ENCODE data around the gene C1orf226.

C1orf226 gene

DNA sequence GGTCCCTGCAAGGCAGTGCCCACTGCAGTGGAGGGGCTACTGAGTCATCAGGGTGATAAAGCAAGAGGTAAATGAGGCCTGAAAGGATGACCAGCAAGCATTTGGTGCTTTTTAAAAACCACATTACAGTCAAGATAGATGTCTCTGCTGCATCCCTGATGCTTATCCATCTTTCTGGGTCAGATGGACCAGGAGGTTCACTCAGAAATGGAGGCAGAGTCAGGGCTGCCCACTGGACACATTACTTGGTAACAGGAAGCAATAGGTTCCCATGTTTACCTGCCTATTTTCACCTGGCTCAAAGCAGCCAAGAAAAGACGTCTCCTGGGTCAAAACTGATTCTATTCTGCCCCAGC lies 8.5 kb upstream of the C1orf226 start:
- TF ChIP-seq, protein P1, sequence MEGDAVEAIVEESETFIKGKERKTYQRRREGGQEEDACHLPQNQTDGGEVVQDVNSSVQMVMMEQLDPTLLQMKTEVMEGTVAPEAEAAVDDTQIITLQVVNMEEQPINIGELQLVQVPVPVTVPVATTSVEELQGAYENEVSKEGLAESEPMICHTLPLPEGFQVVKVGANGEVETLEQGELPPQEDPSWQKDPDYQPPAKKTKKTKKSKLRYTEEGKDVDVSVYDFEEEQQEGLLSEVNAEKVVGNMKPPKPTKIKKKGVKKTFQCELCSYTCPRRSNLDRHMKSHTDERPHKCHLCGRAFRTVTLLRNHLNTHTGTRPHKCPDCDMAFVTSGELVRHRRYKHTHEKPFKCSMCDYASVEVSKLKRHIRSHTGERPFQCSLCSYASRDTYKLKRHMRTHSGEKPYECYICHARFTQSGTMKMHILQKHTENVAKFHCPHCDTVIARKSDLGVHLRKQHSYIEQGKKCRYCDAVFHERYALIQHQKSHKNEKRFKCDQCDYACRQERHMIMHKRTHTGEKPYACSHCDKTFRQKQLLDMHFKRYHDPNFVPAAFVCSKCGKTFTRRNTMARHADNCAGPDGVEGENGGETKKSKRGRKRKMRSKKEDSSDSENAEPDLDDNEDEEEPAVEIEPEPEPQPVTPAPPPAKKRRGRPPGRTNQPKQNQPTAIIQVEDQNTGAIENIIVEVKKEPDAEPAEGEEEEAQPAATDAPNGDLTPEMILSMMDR (IDR thresholded peaks at IDR 0.05; ENCODE audit: insufficient read depth, low read length, poor library complexity, severe bottlenecking), result no peak
- TF ChIP-seq EZH2phosphoT487 (conservative IDR thresholded peaks at IDR 0.05; ENCODE audit: low read length), result no peak
- no peaks in the 10 kb centered on the region for H3K27me3 ChIP-seq (ENCODE audit: low read length)
- no peaks in the 10 kb centered on the region for H4K20me1 ChIP-seq (ENCODE audit: low read depth, low read length)
- H3K79me2 ChIP-seq (ENCODE audit: insufficient read depth, low read length), result no peaks in the 10 kb centered on the region
- no peak overlapping the region for H2AFZ ChIP-seq (ENCODE audit: low read depth, low read length, severe bottlenecking)
- H3K4me3 ChIP-seq (ENCODE audit: insufficient read depth, low read length, poor library complexity, severe bottlenecking), result no peak overlapping the region
- no peak overlapping the region for H3K4me2 ChIP-seq (ENCODE audit: low read depth, low read length, poor library complexity, severe bottlenecking)
- H3K36me3 ChIP-seq (ENCODE audit: low read length), result no peaks in the 10 kb centered on the region
- H3K9ac ChIP-seq (ENCODE audit: low read length), result no peak overlapping the region
- no peak overlapping the region for H3K27ac ChIP-seq (ENCODE audit: low read depth, low read length)
- no peaks in the 10 kb centered on the region for H3F3A ChIP-seq (ENCODE audit: insufficient read depth)
- H3K9me3 ChIP-seq (ENCODE audit: insufficient read depth, low read length), result no peaks in the 10 kb centered on the region
- H3K9me2 ChIP-seq (replicated peaks; ENCODE audit: insufficient read depth, low read length), result no peaks in the 10 kb centered on the region

DNA sequence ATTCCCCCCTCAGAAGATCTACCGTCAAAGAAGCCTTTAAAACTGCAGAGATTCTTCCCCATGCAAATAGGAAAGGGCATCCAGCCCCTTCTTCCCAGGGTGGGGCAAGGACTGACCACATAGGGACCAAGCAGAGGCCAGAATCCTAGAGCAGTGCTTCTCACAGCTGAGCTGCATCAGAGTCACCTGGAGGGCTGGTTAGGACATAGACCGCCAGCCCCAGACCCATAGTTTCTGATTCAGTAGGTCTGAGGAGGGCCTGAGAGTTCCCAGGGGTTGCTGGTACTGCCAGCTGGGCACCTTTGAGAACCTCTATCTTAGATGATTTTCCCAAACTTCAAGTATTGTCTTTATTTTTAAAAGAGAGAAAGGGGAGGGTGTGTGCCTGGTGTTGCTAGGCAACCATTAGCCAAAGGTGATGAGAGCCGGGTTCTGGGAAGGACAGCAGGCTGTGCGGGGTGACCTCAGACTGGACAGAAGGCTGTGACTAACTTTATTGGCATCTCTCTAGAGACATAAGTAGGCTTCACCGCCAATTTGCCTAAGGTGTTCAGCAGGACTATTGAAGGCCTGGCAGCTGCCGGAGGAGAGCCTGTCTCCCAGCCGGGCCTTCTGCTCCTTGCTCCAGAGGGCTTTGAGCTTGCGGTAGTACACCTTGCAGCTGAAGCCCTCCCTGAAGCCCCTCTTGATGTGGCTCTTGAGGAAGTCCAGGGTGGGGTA lies 7.8 kb upstream of the C1orf226 start:
- no peaks in the 10 kb centered on the region for H3K79me2 ChIP-seq (ENCODE audit: insufficient read depth, low read length)
- H3K36me3 ChIP-seq (ENCODE audit: low read length), result no peaks in the 10 kb centered on the region
- no peak overlapping the region for H3K4me3 ChIP-seq (ENCODE audit: insufficient read depth, low read length, poor library complexity, severe bottlenecking)
- H3K27ac ChIP-seq (ENCODE audit: low read depth, low read length), result no peak overlapping the region
- H3K4me2 ChIP-seq (ENCODE audit: low read depth, low read length, poor library complexity, severe bottlenecking), result no peak overlapping the region
- TF ChIP-seq EZH2phosphoT487 (conservative IDR thresholded peaks at IDR 0.05; ENCODE audit: low read length), result no peak
- TF ChIP-seq, protein P1 (IDR thresholded peaks at IDR 0.05; ENCODE audit: insufficient read depth, low read length, poor library complexity, severe bottlenecking), result no peak
- H3K9ac ChIP-seq (ENCODE audit: low read length), result no peak overlapping the region
- H3F3A ChIP-seq (ENCODE audit: insufficient read depth), result no peaks in the 10 kb centered on the region
- no peaks in the 10 kb centered on the region for H3K9me2 ChIP-seq (replicated peaks; ENCODE audit: insufficient read depth, low read length)
- no peak overlapping the region for H2AFZ ChIP-seq (ENCODE audit: low read depth, low read length, severe bottlenecking)
- H3K9me3 ChIP-seq (ENCODE audit: insufficient read depth, low read length), result no peaks in the 10 kb centered on the region
- no peaks in the 10 kb centered on the region for H4K20me1 ChIP-seq (ENCODE audit: low read depth, low read length)
- no peaks in the 10 kb centered on the region for H3K27me3 ChIP-seq (ENCODE audit: low read length)

DNA sequence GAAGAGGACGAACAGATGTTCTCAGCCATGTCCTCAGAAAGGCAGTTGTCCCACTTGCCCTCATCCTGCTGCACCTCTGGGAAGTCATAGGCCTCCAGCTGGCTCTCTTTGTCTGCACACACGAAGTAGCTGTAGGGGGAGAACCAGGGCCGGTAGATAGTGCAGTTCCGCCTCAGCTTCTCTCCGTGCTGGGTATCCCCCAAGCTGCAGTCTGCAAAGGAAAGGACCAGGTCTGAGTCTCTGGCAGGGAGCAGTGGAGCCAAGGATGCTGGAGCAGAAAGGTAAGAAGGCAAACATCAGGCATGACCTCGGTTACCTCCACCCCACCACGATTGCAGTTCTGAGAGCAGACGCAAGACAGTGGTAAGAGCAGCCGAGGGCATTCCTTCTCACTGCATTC lies 7.1 kb upstream of the C1orf226 start:
- no peak overlapping the region for H3K4me3 ChIP-seq (ENCODE audit: insufficient read depth, low read length, poor library complexity, severe bottlenecking)
- no peak overlapping the region for H3K4me2 ChIP-seq (ENCODE audit: low read depth, low read length, poor library complexity, severe bottlenecking)
- no peaks in the 10 kb centered on the region for H3K36me3 ChIP-seq (ENCODE audit: low read length)
- no peaks in the 10 kb centered on the region for H3K27me3 ChIP-seq (ENCODE audit: low read length)
- H3K27ac ChIP-seq (ENCODE audit: low read depth, low read length), result no peak overlapping the region
- H3K79me2 ChIP-seq (ENCODE audit: insufficient read depth, low read length), result no peaks in the 10 kb centered on the region
- TF ChIP-seq, protein P1 (IDR thresholded peaks at IDR 0.05; ENCODE audit: insufficient read depth, low read length, poor library complexity, severe bottlenecking), result no peak
- TF ChIP-seq EZH2phosphoT487 (conservative IDR thresholded peaks at IDR 0.05; ENCODE audit: low read length), result no peak
- H3K9me3 ChIP-seq (ENCODE audit: insufficient read depth, low read length), result no peaks in the 10 kb centered on the region
- no peaks in the 10 kb centered on the region for H4K20me1 ChIP-seq (ENCODE audit: low read depth, low read length)
- H2AFZ ChIP-seq (ENCODE audit: low read depth, low read length, severe bottlenecking), result no peak overlapping the region
- H3K9me2 ChIP-seq (replicated peaks; ENCODE audit: insufficient read depth, low read length), result no peaks in the 10 kb centered on the region
- no peaks in the 10 kb centered on the region for H3F3A ChIP-seq (ENCODE audit: insufficient read depth)
- H3K9ac ChIP-seq (ENCODE audit: low read length), result no peak overlapping the region

Data from SU-DHL-6 (cell line).